CD14-positive monocyte (primary cell): ENCODE results near the gene RBM11. TPM values are rescaled to one million over a fixed set of nuclear protein-coding genes. Genes with fewer than 3 reads are reported as not detected.

Experiments used
- DNase-seq, 3 donors: peaks; one replicate each; pipeline ENCODE4 v3.0.0-alpha.2; 2011 to 2022
- H2AFZ ChIP-seq: 2 replicates; pipeline ENCODE4 v1.6.0; 2012; ENCODE audit warnings: mild to moderate bottlenecking, low read depth, low read length, inconsistent platforms; ENCODE audit not compliant: insufficient read depth, poor library complexity, severe bottlenecking
- H3K27ac ChIP-seq, 2 donors: 1 replicate in 1 of 2; 2 replicates in 1 of 2; pipeline ENCODE4 v1.5.1; 2012 to 2013; ENCODE audit warnings: low read length in 2 of 2, control low read depth in 1 of 2, inconsistent platforms in 1 of 2, low read depth in 1 of 2, mild to moderate bottlenecking in 1 of 2
- H3K27me3 ChIP-seq, 2 donors: one replicate each; pipeline versions ENCODE4 v1.6.0 to v1.6.1; 2011 to 2013; ENCODE audit warnings: low read length in 2 of 2; ENCODE audit not compliant: control insufficient read depth in 2 of 2, insufficient read depth in 2 of 2
- H3K36me3 ChIP-seq, 2 donors: replicated peaks in 1 of 2; 1 replicate in 1 of 2; 2 replicates in 1 of 2; pipeline versions ENCODE4 v1.5.1 to v1.6.1; 2012 to 2013; ENCODE audit warnings: low read length in 2 of 2, control low read depth in 1 of 2, inconsistent platforms in 1 of 2, mild to moderate bottlenecking in 1 of 2; ENCODE audit not compliant: insufficient read depth in 2 of 2, control insufficient read depth in 1 of 2
- H3K4me1 ChIP-seq, 2 donors: 1 replicate in 1 of 2; 2 replicates in 1 of 2; pipeline versions ENCODE4 v1.5.1 to v1.6.1; 2012 to 2013; ENCODE audit warnings: low read length in 2 of 2, control low read depth in 1 of 2, inconsistent platforms in 1 of 2, mild to moderate bottlenecking in 1 of 2, moderate library complexity in 1 of 2; ENCODE audit not compliant: insufficient read depth in 2 of 2, control insufficient read depth in 1 of 2
- H3K4me2 ChIP-seq: replicated peaks from 2 replicates; pipeline ENCODE3; 2012; ENCODE audit warnings: low read length, moderate library complexity, mild to moderate bottlenecking; ENCODE audit not compliant: poor library complexity, severe bottlenecking; ENCODE audit errors: extremely low read depth
- H3K4me3 ChIP-seq, 3 experiments: fragments of 200-600 bp in 1 of 3; sonication (generic) in 1 of 3; replicated peaks in 1 of 3; 1 replicate in 2 of 3; 2 replicates in 1 of 3; pipeline ENCODE4 v1.5.1; 2011 to 2013; ENCODE audit warnings: low read length in 3 of 3, mild to moderate bottlenecking in 3 of 3, control low read depth in 2 of 3, low read depth in 2 of 3, inconsistent platforms in 1 of 3, moderate library complexity in 1 of 3
- H3K79me2 ChIP-seq: 2 replicates; pipeline ENCODE4 v1.6.0; 2012; ENCODE audit warnings: mild to moderate bottlenecking, control low read depth, inconsistent platforms, low read length, moderate library complexity; ENCODE audit not compliant: insufficient read depth
- H3K9ac ChIP-seq: 2 replicates; pipeline ENCODE4 v1.6.0; 2017; ENCODE audit warnings: low read length, mild to moderate bottlenecking; ENCODE audit not compliant: insufficient read depth, poor library complexity, severe bottlenecking
- H3K9me3 ChIP-seq, 2 donors: replicated peaks in 1 of 2; 1 replicate in 1 of 2; 2 replicates in 1 of 2; pipeline versions ENCODE4 v1.5.1 to v1.6.1; 2012 to 2013; ENCODE audit warnings: low read length in 2 of 2, control low read depth in 1 of 2; ENCODE audit not compliant: control insufficient read depth in 1 of 2, insufficient read depth in 1 of 2
- H4K20me1 ChIP-seq: 2 replicates; pipeline ENCODE4 v1.6.0; 2012; ENCODE audit warnings: mild to moderate bottlenecking, low read length, control low read depth, moderate library complexity; ENCODE audit not compliant: insufficient read depth
- H3K27ac Mint-ChIP-seq, 7 donors: one replicate each; pipeline ENCODE4 v1.8.0; 2020; ENCODE audit warnings: mild to moderate bottlenecking in 7 of 7, mixed read lengths in 7 of 7, moderate library complexity in 6 of 7, inconsistent platforms in 2 of 7
- H3K27me3 Mint-ChIP-seq, 3 donors: one replicate each; pipeline ENCODE4 v1.8.0; 2021 to 2022; ENCODE audit warnings: low read depth in 3 of 3, mild to moderate bottlenecking in 3 of 3, mixed read lengths in 3 of 3, moderate library complexity in 3 of 3, inconsistent platforms in 1 of 3
- H3K36me3 Mint-ChIP-seq, 2 donors: one replicate each; pipeline ENCODE4 v1.8.0; 2020; ENCODE audit warnings: mixed read lengths in 2 of 2, inconsistent platforms in 1 of 2, mild to moderate bottlenecking in 1 of 2
- H3K4me1 Mint-ChIP-seq: one replicate; pipeline ENCODE4 v1.8.0; 2020; ENCODE audit warnings: mild to moderate bottlenecking, mixed read lengths
- H3K4me3 Mint-ChIP-seq, 2 donors: one replicate each; pipeline ENCODE4 v1.8.0; 2020; ENCODE audit warnings: mild to moderate bottlenecking in 2 of 2, mixed read lengths in 2 of 2, moderate library complexity in 1 of 2
- H3K9me3 Mint-ChIP-seq, 7 donors: one replicate each; pipeline ENCODE4 v1.8.0; 2020 to 2022; ENCODE audit warnings: mixed read lengths in 7 of 7, mild to moderate bottlenecking in 6 of 7, moderate library complexity in 6 of 7, inconsistent platforms in 2 of 7
- WGBS: methylation state at CpG from one replicate; pipeline ENCODE4 v1.1.5; 2013; ENCODE audit warnings: missing lambda C conversion rate; ENCODE audit not compliant: insufficient coverage; 5-methylcytosine and 5-hydroxymethylcytosine counted together
- intact Hi-C, 2 donors: fragments of 100-400 bp; cut with micrococcal nuclease; formaldehyde crosslinking; loops; one replicate each; pipeline versions ENCODE4 v1.15.0 to v1.15.1; 2023
- polyA plus RNA-seq, 3 donors: library from polyadenylated mRNA; depleted of rRNA in 1 of 3; unstranded in 2 of 3; stranded (reverse) in 1 of 3; fragments of 300-500 nt in 2 of 3; fragments of >200 nt in 1 of 3; fragmentation: Illumina TruSeq in 2 of 3; gene quantifications; 1 replicate in 2 of 3; 2 replicates in 1 of 3; pipeline ENCODE4 v1.2.3, GENCODE V29; 2012 to 2021
- TF ChIP-seq, protein P1 (sequence below): fragments of 200-600 bp; IDR thresholded peaks from one replicate; pipeline ENCODE4 v1.8.0; 2022; ENCODE audit warnings: antibody characterized with exemption, mild to moderate bottlenecking

RBM11 gene
- polyA plus RNA-seq, 3 donors: 0.47 TPM; not detected in 2

DNA sequence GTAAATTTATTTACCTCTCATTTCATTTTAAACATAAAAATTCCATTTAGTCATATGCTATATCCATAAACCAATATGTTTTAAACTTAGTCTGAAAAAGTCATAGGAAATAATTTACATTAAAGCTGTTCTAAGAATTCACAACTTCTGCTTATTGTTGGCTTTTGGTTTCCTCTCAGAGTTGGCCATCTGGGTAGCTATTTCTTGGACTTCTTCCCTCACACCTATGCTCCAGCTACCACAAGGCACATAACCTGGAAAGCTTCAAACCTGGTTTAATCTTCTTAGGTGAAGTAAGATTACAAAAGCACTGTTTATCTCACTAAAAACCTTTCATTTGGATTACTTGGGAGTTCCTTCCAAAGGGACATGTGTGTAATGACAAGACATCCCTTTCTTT is 29.8 kb downstream of the RBM11 start:
- Histone ChIP-seq H3K36me3 (no peaks in the 10 kb centered on the region), H2AFZ (no peak overlapping the region), H3K9me3 (no peaks in the 10 kb centered on the region), H3K27ac (no peak overlapping the region), H3K27me3 (no peaks in the 10 kb centered on the region), H3K9ac (no peak overlapping the region), H3K4me1 (no peaks in the 10 kb centered on the region), H3K4me3 (no peak overlapping the region), H3K79me2 (no peaks in the 10 kb centered on the region), H4K20me1 (no peaks in the 10 kb centered on the region), H3K4me2 (no peak overlapping the region)
- no peak for DNase-seq
- H3K27ac Mint-ChIP-seq: no peak overlapping the region
- no peak overlapping the region for H3K4me3 Mint-ChIP-seq
- peaks cover 10% of the 10 kb centered on the region for H3K4me1 Mint-ChIP-seq
- H3K9me3 Mint-ChIP-seq: peaks cover 3 to 8% (median 6%) of the 10 kb centered on the region in 7 donors
- TF ChIP-seq, protein P1, sequence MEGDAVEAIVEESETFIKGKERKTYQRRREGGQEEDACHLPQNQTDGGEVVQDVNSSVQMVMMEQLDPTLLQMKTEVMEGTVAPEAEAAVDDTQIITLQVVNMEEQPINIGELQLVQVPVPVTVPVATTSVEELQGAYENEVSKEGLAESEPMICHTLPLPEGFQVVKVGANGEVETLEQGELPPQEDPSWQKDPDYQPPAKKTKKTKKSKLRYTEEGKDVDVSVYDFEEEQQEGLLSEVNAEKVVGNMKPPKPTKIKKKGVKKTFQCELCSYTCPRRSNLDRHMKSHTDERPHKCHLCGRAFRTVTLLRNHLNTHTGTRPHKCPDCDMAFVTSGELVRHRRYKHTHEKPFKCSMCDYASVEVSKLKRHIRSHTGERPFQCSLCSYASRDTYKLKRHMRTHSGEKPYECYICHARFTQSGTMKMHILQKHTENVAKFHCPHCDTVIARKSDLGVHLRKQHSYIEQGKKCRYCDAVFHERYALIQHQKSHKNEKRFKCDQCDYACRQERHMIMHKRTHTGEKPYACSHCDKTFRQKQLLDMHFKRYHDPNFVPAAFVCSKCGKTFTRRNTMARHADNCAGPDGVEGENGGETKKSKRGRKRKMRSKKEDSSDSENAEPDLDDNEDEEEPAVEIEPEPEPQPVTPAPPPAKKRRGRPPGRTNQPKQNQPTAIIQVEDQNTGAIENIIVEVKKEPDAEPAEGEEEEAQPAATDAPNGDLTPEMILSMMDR: no peak
- intact Hi-C loops: no loop called here
- H3K27me3 Mint-ChIP-seq: no peaks in the 10 kb centered on the region
- H3K36me3 Mint-ChIP-seq: no peaks in the 10 kb centered on the region

DNA sequence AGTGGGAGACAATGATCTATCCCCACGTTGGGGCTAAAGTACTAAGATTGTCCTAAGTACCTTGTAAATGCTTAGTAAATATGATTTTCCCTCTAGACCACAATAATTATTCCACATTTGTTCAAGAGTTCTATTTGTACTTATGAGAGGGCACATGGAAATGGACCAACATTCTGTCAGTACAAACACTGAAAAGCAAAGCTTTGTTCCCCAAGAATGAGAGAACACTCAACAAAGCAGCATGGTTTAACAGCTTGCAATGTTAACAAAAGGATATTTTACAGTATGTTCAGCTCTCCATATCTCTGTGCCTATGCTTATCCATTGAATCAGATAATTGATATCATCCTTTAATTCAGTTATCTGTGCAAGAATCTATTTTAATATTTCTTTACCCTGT is 35.4 kb downstream of the RBM11 start:
- Mint-ChIP-seq H3K9me3 (peaks cover 2 to 8% (median 6%) of the 10 kb centered on the region in 7 donors), H3K36me3 (no peaks in the 10 kb centered on the region), H3K4me1 (peaks cover 9% of the 10 kb centered on the region), H3K27me3 (no peaks in the 10 kb centered on the region), H3K27ac (no peak overlapping the region), H3K4me3 (no peak overlapping the region)
- H3K36me3 ChIP-seq: no peaks in the 10 kb centered on the region
- DNase-seq: no peak
- H3K27ac ChIP-seq: no peak overlapping the region
- no peak overlapping the region for H3K4me2 ChIP-seq
- H3K4me3 ChIP-seq: no peak overlapping the region
- TF ChIP-seq, protein P1: no peak
- peaks cover 3 to 4% of the 10 kb centered on the region in 2 donors for H3K4me1 ChIP-seq
- no peaks in the 10 kb centered on the region for H3K79me2 ChIP-seq
- H3K27me3 ChIP-seq: no peaks in the 10 kb centered on the region
- H2AFZ ChIP-seq: no peak overlapping the region
- intact Hi-C loops: loop anchor here in 1 of 2 donors (10.0 kb wide), 1 partner anchor 1333 kb away; no protein-coding TSS in a partner anchor
- H3K9me3 ChIP-seq: no peaks in the 10 kb centered on the region
- H3K9ac ChIP-seq: no peak overlapping the region
- no CpG with 5 or more reads among the region's 1 CpG for WGBS
- H4K20me1 ChIP-seq: no peaks in the 10 kb centered on the region
